K562 (cell line): ENCODE data around the gene GALNT7. TPM values are rescaled to one million over a fixed set of nuclear protein-coding genes. Genes with fewer than 3 reads are reported as not detected.

Experiments used
- ATAC-seq: fragments of 200-7000 bp; cut with Tn5 transposase; 3 replicates; pipeline ENCODE4 v1.9.1; 2020; ENCODE audit warnings: moderate library complexity
- BruUV-seq: library from RNA; stranded (reverse); fragments of 400-500 nt; replicated peaks from 2 replicates; lab custom pipeline; 2021; lab: Mats Ljungman, UMichigan
- CTCF ChIA-PET: fragments of 300-600 bp; formaldehyde crosslinking; extraction: SDS; loops from one replicate; lab custom pipeline; 2021; ENCODE audit warnings: low intra/inter-chr PET ratio; lab: Yijun Ruan, JAX
- POLR2A ChIA-PET: fragments of 300-600, 350-650 bp; sonication (Branson Sonifier 250); formaldehyde crosslinking; extraction: SDS; loops from one replicate; lab custom pipeline; 2021; ENCODE audit warnings: antibody characterized with exemption, inconsistent platforms; lab: Yijun Ruan, JAX
- DNase-seq, 4 experiments: peaks; one replicate each; pipeline versions ENCODE4 v3.0.0 to v3.0.0-alpha.2; 2011 to 2018; ENCODE audit warnings: low spot score in 3 of 4, mixed read lengths in 3 of 4; ENCODE audit errors: extremely low read depth in 1 of 4
- FAIRE-seq: peaks from 2 replicates; lab custom pipeline; 2011; peaks lifted over from hg19 to GRCh38; lab: Jason Lieb, UNC
- H2AFZ ChIP-seq: 2 replicates; pipeline ENCODE4 v1.6.0; 2011; ENCODE audit warnings: low read depth, low read length, control low read depth, inconsistent platforms
- H3K27ac ChIP-seq: fragments of 200-600 bp; 3 replicates; pipeline ENCODE4 v1.8.0; 2011; ENCODE audit warnings: low read depth, mild to moderate bottlenecking, control low read depth, inconsistent platforms, low read length, moderate library complexity, mixed read lengths; ENCODE audit errors: extremely low read depth
- H3K27me3 ChIP-seq, 2 experiments: fragments of 300-600 bp in 1 of 2; 2 replicates in 1 of 2; 3 replicates in 1 of 2; pipeline versions ENCODE4 v1.6.0 to v1.8.0; 2011; ENCODE audit warnings: inconsistent platforms in 2 of 2, low read length in 2 of 2, mild to moderate bottlenecking in 1 of 2, mixed read lengths in 1 of 2, moderate library complexity in 1 of 2; ENCODE audit not compliant: control insufficient read depth in 2 of 2, insufficient read depth in 2 of 2
- H3K36me3 ChIP-seq: fragments of 300-600 bp; 3 replicates; pipeline ENCODE4 v1.8.0; 2011; ENCODE audit warnings: mild to moderate bottlenecking, low read length, inconsistent platforms; ENCODE audit not compliant: control insufficient read depth, insufficient read depth
- H3K4me1 ChIP-seq, 2 experiments: fragments of 200-600 bp in 1 of 2; replicated peaks in 1 of 2; 2 replicates in 1 of 2; 3 replicates in 1 of 2; pipeline versions ENCODE4 v1.5.1 to v1.8.0; 2011; ENCODE audit warnings: inconsistent platforms in 2 of 2, low read length in 2 of 2, mild to moderate bottlenecking in 1 of 2, mixed read lengths in 1 of 2, moderate library complexity in 1 of 2; ENCODE audit not compliant: control insufficient read depth in 2 of 2, insufficient read depth in 2 of 2
- H3K4me2 ChIP-seq: 2 replicates; pipeline ENCODE4 v1.6.1; 2011; ENCODE audit warnings: low read length, control low read depth, inconsistent platforms, mixed read lengths; ENCODE audit not compliant: insufficient read depth
- H3K4me3 ChIP-seq: fragments of 200-600 bp; sonication (generic), shearing (Covaris generic); 2 replicates; pipeline ENCODE4 v1.5.1; 2016; ENCODE audit warnings: control low read depth, inconsistent platforms
- H3K79me2 ChIP-seq: fragments of 200-600 bp; 3 replicates; pipeline ENCODE4 v1.8.0; 2011; ENCODE audit warnings: low read length, inconsistent platforms; ENCODE audit not compliant: control insufficient read depth, insufficient read depth
- H3K9ac ChIP-seq, 2 experiments: 2 replicates each; pipeline versions ENCODE4 v1.6.0 to v1.6.1; 2011; ENCODE audit warnings: low read depth in 2 of 2, low read length in 2 of 2, control low read depth in 1 of 2, inconsistent platforms in 1 of 2, mild to moderate bottlenecking in 1 of 2, mixed read lengths in 1 of 2; ENCODE audit not compliant: insufficient read depth in 1 of 2
- H3K9me1 ChIP-seq: one replicate; pipeline ENCODE4 v1.6.0; 2011; ENCODE audit warnings: inconsistent platforms, mild to moderate bottlenecking, low read length, moderate library complexity; ENCODE audit not compliant: control insufficient read depth, insufficient read depth
- H3K9me3 ChIP-seq: replicated peaks from 2 replicates; pipeline ENCODE4 v1.5.1; 2011; ENCODE audit warnings: low read depth, low read length, inconsistent platforms; ENCODE audit not compliant: control insufficient read depth, insufficient read depth
- H4K20me1 ChIP-seq: replicated peaks from 2 replicates; pipeline ENCODE4 v1.6.1; 2011; ENCODE audit warnings: low read length, inconsistent platforms, mixed read lengths; ENCODE audit not compliant: control insufficient read depth, insufficient read depth
- CHAMP1 ChIP-seq: fragments of 450-650 bp; IDR thresholded peaks from 2 replicates; pipeline ENCODE4 v1.6.1; 2016; ENCODE audit warnings: mild to moderate bottlenecking
- CHD4 ChIP-seq: fragments of 200-600 bp; sonication (generic); IDR thresholded peaks from 3 replicates; pipeline ENCODE4 v1.6.1; 2012; ENCODE audit warnings: low read depth, mild to moderate bottlenecking, mixed read lengths, low read length, inconsistent platforms; ENCODE audit not compliant: insufficient read depth, insufficient replicate concordance, poor library complexity, severe bottlenecking
- IRF2 ChIP-seq: sonication (generic); formaldehyde crosslinking; IDR thresholded peaks from 2 replicates; pipeline ENCODE4 v1.8.1; 2022; ENCODE audit warnings: mild to moderate bottlenecking, missing genetic modification reagents
- ZNF449 ChIP-seq: fragments of 250-450 bp; sonication (Bioruptor Pico); IDR thresholded peaks from 2 replicates; pipeline ENCODE4 v1.8.0; 2022; ENCODE audit warnings: moderate library complexity, mild to moderate bottlenecking, inconsistent platforms
- whole genome bisulfite sequencing: fragments of 100-300 bp; shearing (Covaris generic); methylation state at CpG from one replicate; pipeline ENCODE4 v1.1.6; 2016; ENCODE audit warnings: low coverage, mixed read lengths; ENCODE audit not compliant: insufficient coverage; ENCODE audit errors: missing lambda C conversion rate; 5-methylcytosine and 5-hydroxymethylcytosine counted together
- in situ Hi-C: fragments of 300-500 bp; cut with MboI; formaldehyde crosslinking; loops from 4 replicates; pipeline ENCODE4 v1.15.0; 2018; ENCODE audit warnings: inconsistent platforms, mixed read lengths
- intact Hi-C: fragments of 100-400 bp; cut with micrococcal nuclease; formaldehyde crosslinking; loops from 2 replicates; pipeline ENCODE4 v1.14.2; 2022
- polyA plus RNA-seq, 8 experiments: library from polyadenylated mRNA; depleted of rRNA in 4 of 8; stranded (reverse) in 5 of 8; unstranded in 3 of 8; fragments of >200 nt; fragmentation: Nextera tagmentation in 2 of 8; fragmentation: Illumina TruSeq in 1 of 8; extraction: Ambion mirVana in 2 of 8; extraction: Trizol in 1 of 8; gene quantifications; 2 replicates each; pipeline versions ENCODE4 v1.2.1 to v1.2.3, GENCODE V29; 2011 to 2014; ENCODE audit warnings: inconsistent platforms in 1 of 8, missing spikeins in 1 of 8
- total RNA-seq, 7 experiments: library from RNA; depleted of rRNA in 6 of 7; stranded (reverse); fragments of >200 nt in 6 of 7; fragmentation: Illumina TruSeq in 2 of 7; extraction: Trizol in 2 of 7; gene quantifications; 2 replicates each; pipeline versions ENCODE4 v1.2.1 to v1.2.3, GENCODE V29; 2011 to 2021; ENCODE audit warnings: low replicate concordance in 1 of 7

Gene GALNT7
- total and polyA plus RNA-seq, 9 of the 15 experiments (the other 6 are each of a cell fraction or from before 2014, with no cell fraction given) = 16.7 to 38.7 (median 31.1) TPM

GRCh38 chr4:173293663-173294062 is 125.1 kb downstream of the GALNT7 start:
- Histone ChIP-seq H3K4me2 (no peak overlapping the region), H3K27ac (no peak overlapping the region), H3K9ac (no peak overlapping the region), H3K36me3 (peaks cover 16% of the 10 kb centered on the region), H3K4me1 (peaks cover 0 to 12% of the 10 kb centered on the region in 2 experiments; a peak in 3 of 5 replicates), H2AFZ (no peak overlapping the region), H3K9me1 (no peaks in the 10 kb centered on the region), H3K27me3 (no peaks in the 10 kb centered on the region), H3K79me2 (peaks cover 13% of the 10 kb centered on the region; the same call in 2 of the 3 replicates), H3K4me3 (no peak overlapping the region), H3K9me3 (no peaks in the 10 kb centered on the region), H4K20me1 (0 out of 2 replicates have a peak, but pooled peaks cover 3% of the 10 kb centered on the region)
- TF ChIP-seq ZNF449 (CRISPR knock-in tag) = no peak
- TF ChIP-seq IRF2 (CRISPR knock-in tag) = 0 out of 2 replicates have a peak, but pooled peaks have one; percentile 51
- TF ChIP-seq CHD4 = no peak
- no peak for TF ChIP-seq CHAMP1
- DNase-seq = no peak
- intact Hi-C loops = no loop called here
- ChIA-PET CTCF (no interaction called here), POLR2A (interaction anchor here (0.8 to 1.2 kb wide), 2 partner anchors 11 to 270 kb away, joined by 3 read pairs; no protein-coding TSS in a partner anchor)
- no peak for ATAC-seq
- in situ Hi-C loops = no loop called here
- FAIRE-seq = no peak
- 90% methylated on average over 7 of the region's 7 CpGs for WGBS
- BruUV-seq = no TSS peak
